Lower lobe of right lung (tissue), 2 donors: Measurements from ENCODE around the gene MAGOH. TPM values are rescaled to one million over a fixed set of nuclear protein-coding genes. Genes with fewer than 3 reads are reported as not detected.

Experiments
- ATAC-seq, 2 donors: fragments of 200-7000 bp; cut with Tn5 transposase; one replicate each; pipeline ENCODE4 v1.9.1; 2020 to 2022; ENCODE audit warnings: mild to moderate bottlenecking in 2 of 2, moderate library complexity in 2 of 2
- DNase-seq: peaks from one replicate; pipeline ENCODE4 v3.0.0-alpha.2; 2020
- H3K27ac ChIP-seq: fragments of 200-600 bp; one replicate; pipeline ENCODE4 v1.8.0; 2022
- H3K27me3 ChIP-seq: fragments of 200-600 bp; one replicate; pipeline ENCODE4 v1.8.0; 2022; ENCODE audit warnings: low read depth
- H3K36me3 ChIP-seq: fragments of 200-600 bp; one replicate; pipeline ENCODE4 v1.8.0; 2022; ENCODE audit warnings: mild to moderate bottlenecking
- H3K4me1 ChIP-seq: fragments of 200-600 bp; one replicate; pipeline ENCODE4 v1.8.0; 2022
- H3K4me3 ChIP-seq: fragments of 200-600 bp; one replicate; pipeline ENCODE4 v1.8.0; 2022; ENCODE audit warnings: mild to moderate bottlenecking
- H3K9me3 ChIP-seq: fragments of 200-600 bp; one replicate; pipeline ENCODE4 v1.8.0; 2022
- intact Hi-C: fragments of 100-400 bp; cut with DNase I; formaldehyde crosslinking; loops from one replicate; pipeline ENCODE4 v1.11.0; 2022
- total RNA-seq: library from RNA; stranded (reverse); fragmentation: NEBNext Ultra II Directional; extraction: Animal tissue kit (Norgen Biotek cat#: 25700); gene quantifications from one replicate; pipeline ENCODE4 v1.2.1, GENCODE V29; 2021
- TF ChIP-seq, protein P1 (sequence below): fragments of 200-600 bp; IDR thresholded peaks from one replicate; pipeline ENCODE4 v1.8.0; 2022; ENCODE audit warnings: antibody characterized with exemption, mild to moderate bottlenecking
- donor health status: DM: no; HTN: yes; CAD: no; lungs with severe emphysema.

Gene MAGOH
- total RNA-seq, 1 donor from 2014 or later: 34.4 TPM

- ATAC-seq (no peak), DNase-seq (no peak)
- Histone ChIP-seq H3K4me3 (no peak overlapping the region), H3K4me1 (no peaks in the 10 kb centered on the region), H3K36me3 (no peaks in the 10 kb centered on the region), H3K27me3 (no peaks in the 10 kb centered on the region), H3K27ac (no peak overlapping the region), H3K9me3 (no peaks in the 10 kb centered on the region)
- intact Hi-C loops: no loop called here
- TF ChIP-seq, protein P1, sequence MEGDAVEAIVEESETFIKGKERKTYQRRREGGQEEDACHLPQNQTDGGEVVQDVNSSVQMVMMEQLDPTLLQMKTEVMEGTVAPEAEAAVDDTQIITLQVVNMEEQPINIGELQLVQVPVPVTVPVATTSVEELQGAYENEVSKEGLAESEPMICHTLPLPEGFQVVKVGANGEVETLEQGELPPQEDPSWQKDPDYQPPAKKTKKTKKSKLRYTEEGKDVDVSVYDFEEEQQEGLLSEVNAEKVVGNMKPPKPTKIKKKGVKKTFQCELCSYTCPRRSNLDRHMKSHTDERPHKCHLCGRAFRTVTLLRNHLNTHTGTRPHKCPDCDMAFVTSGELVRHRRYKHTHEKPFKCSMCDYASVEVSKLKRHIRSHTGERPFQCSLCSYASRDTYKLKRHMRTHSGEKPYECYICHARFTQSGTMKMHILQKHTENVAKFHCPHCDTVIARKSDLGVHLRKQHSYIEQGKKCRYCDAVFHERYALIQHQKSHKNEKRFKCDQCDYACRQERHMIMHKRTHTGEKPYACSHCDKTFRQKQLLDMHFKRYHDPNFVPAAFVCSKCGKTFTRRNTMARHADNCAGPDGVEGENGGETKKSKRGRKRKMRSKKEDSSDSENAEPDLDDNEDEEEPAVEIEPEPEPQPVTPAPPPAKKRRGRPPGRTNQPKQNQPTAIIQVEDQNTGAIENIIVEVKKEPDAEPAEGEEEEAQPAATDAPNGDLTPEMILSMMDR: no peak
Measured at GRCh38 chr1:53270873-53271272, 32.6 kb upstream of the MAGOH start.

DNA sequence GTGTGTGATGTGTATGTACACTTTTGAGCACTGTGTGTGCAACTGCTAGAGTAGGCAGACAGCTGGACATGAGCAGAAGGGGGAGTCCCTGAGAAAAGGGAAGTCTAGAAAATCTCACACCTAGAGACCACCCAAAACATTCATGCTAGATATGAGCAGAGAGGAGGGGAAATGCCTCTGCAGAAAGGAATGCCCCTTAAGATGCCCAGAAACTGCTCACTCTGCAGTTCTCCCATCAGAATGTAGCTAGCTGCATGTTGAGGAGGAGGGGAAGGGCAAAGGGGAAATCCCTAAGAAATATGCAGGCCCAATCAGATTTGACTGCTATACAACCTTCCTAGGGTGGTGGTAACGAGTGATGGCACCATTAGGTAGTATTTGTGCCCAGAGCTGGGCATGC is 31.8 kb upstream of the MAGOH start:
- Histone ChIP-seq H3K4me3 (no peak overlapping the region), H3K36me3 (no peaks in the 10 kb centered on the region), H3K27ac (no peak overlapping the region), H3K9me3 (no peaks in the 10 kb centered on the region), H3K27me3 (no peaks in the 10 kb centered on the region), H3K4me1 (no peaks in the 10 kb centered on the region)
- TF ChIP-seq, protein P1: no peak
- no peak for ATAC-seq
- intact Hi-C loops: no loop called here
- no peak for DNase-seq

DNA sequence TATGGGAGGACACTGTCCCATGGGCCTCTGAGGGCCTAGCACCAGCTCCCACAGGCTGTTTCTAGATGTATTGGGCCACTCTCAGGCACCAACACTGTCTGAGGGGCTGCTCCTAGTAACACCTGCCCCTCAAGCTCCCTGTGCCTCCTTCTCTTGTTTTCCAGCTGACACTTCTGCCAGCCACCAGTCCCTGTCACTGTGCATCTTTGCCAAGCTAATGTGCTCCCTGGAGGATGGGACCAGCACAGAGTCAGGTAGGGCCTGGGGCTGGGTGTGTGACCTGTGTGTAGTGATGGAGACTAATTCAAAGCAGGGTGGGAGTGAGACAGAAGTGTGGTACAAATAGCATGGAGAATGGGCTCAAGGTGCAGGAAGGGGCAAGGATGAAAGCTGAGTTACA is 29.4 kb upstream of the MAGOH start:
- TF ChIP-seq, protein P1: no peak
- Histone ChIP-seq H3K27ac (no peak overlapping the region), H3K27me3 (no peaks in the 10 kb centered on the region), H3K4me1 (no peaks in the 10 kb centered on the region), H3K9me3 (no peaks in the 10 kb centered on the region), H3K36me3 (peaks cover 5% of the 10 kb centered on the region), H3K4me3 (no peak overlapping the region)
- ATAC-seq (no peak), DNase-seq (no peak)
- intact Hi-C loops: no loop called here

DNA sequence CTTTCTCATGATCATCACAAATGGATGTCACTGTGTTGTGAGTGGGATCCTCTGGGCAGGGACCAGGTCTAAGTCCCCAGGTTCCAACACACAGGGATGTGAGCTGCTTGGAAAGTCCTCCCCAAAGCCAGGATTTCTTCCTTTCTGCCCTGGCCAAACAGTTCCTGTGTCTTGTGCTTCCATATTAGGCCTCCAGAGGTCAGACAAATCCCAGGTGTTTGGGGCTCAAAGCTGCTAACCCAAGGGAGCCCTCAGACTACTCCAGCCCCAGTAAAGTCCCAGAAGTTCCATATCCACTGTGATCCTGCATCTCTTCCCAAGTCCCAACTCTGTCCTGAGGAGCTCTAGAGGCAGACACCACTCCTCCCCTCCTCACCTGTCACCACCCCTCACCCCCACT is 27.7 kb upstream of the MAGOH start:
- no peaks in the 10 kb centered on the region for H3K4me1 ChIP-seq
- no peak for DNase-seq

GRCh38 chr1:53265581-53265980 is 27.3 kb upstream of the MAGOH start:
- Histone ChIP-seq H3K4me1 (no peaks in the 10 kb centered on the region), H3K27ac (no peak overlapping the region), H3K36me3 (peaks cover 11% of the 10 kb centered on the region), H3K27me3 (no peaks in the 10 kb centered on the region), H3K9me3 (no peaks in the 10 kb centered on the region), H3K4me3 (no peak overlapping the region)
- DNase-seq: no peak
- TF ChIP-seq, protein P1: no peak
- ATAC-seq: no peak
- intact Hi-C loops: no loop called here

More for the DNA sequence above, 27.7 kb upstream of the MAGOH start:
- Histone ChIP-seq H3K4me3 (no peak overlapping the region), H3K9me3 (no peaks in the 10 kb centered on the region), H3K27me3 (no peaks in the 10 kb centered on the region), H3K27ac (no peak overlapping the region), H3K36me3 (peaks cover 11% of the 10 kb centered on the region)
- TF ChIP-seq, protein P1: peak; percentile 15
- no peak for ATAC-seq
- intact Hi-C loops: no loop called here

DNA sequence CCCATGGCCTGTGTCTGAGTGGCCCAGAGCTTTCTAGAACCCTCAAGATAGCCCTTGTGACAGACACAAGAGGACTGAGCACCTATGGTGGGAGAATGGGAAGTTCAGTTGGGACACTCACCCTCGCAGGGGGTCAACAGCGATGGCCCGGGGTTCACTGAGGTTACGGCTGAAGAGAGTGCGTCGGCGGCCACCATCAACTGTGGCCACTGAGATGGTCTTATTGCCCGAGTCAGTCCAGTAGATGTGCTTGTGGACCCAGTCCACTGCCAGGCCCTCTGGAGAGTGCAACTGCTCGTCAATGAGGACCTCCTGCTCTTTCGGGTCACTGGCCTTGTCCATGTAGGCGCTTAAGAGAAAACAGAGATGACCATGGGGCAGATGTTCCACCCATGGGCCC is 25.7 kb upstream of the MAGOH start:
- H3K4me1 ChIP-seq: no peaks in the 10 kb centered on the region
- intact Hi-C loops: no loop called here
- ATAC-seq (no peak), DNase-seq (no peak)
- TF ChIP-seq, protein P1: no peak
- H3K4me3 ChIP-seq: no peak overlapping the region
- no peaks in the 10 kb centered on the region for H3K9me3 ChIP-seq
- H3K36me3 ChIP-seq: peaks cover 15% of the 10 kb centered on the region
- H3K27me3 ChIP-seq: no peaks in the 10 kb centered on the region
- H3K27ac ChIP-seq: no peak overlapping the region
